ENCODE measurements around the gene ETV1.
"Not testable (repeated sequence)": the region's sequence is repeated elsewhere in the genome, so short reads cannot be mapped to it uniquely, and the experiment has no call there.

ETV1 gene

GRCh38 chr7:13933091-13933490, 56.4 kb downstream of the ETV1 start:
- DNase-seq (ENCODE audit: low read depth in 2 of 2, low spot score in 1 of 2), result no peak

GRCh38 chr7:13932131-13932530, 57.3 kb downstream of the ETV1 start:
- no peak for DNase-seq (ENCODE audit: low read depth in 2 of 2, low spot score in 1 of 2)

- DNase-seq (ENCODE audit: low read depth in 2 of 2, low spot score in 1 of 2), result no peak
Measured at GRCh38 chr7:13921062-13921461, 68.4 kb downstream of the ETV1 start.

GRCh38 chr7:13920053-13920697, 69.3 kb downstream of the ETV1 start:
- DNase-seq (ENCODE audit: low read depth in 2 of 2, low spot score in 1 of 2), result no peak

- not testable (repeated sequence) for DNase-seq (ENCODE audit: low read depth in 2 of 2, low spot score in 1 of 2)
Measured at GRCh38 chr7:13918333-13918732, 71.1 kb downstream of the ETV1 start.

GRCh38 chr7:13917103-13917502, 72.4 kb downstream of the ETV1 start:
- DNase-seq (ENCODE audit: low read depth in 2 of 2, low spot score in 1 of 2), result not testable (repeated sequence)

GRCh38 chr7:13915891-13916290, 73.6 kb downstream of the ETV1 start:
- DNase-seq (ENCODE audit: low read depth in 2 of 2, low spot score in 1 of 2), result no peak

- DNase-seq (ENCODE audit: low read depth in 2 of 2, low spot score in 1 of 2), result no peak
Measured at GRCh38 chr7:13912715-13913278, 76.7 kb downstream of the ETV1 start.

- no peak for DNase-seq (ENCODE audit: low read depth in 2 of 2, low spot score in 1 of 2)
Measured at GRCh38 chr7:13911909-13912308, 77.6 kb downstream of the ETV1 start.

GRCh38 chr7:13910805-13911551, 78.5 kb downstream of the ETV1 start:
- no peak for DNase-seq (ENCODE audit: low read depth in 2 of 2, low spot score in 1 of 2)

GRCh38 chr7:13908667-13909397, 80.6 kb downstream of the ETV1 start:
- DNase-seq (ENCODE audit: low read depth in 2 of 2, low spot score in 1 of 2), result peak in 1 of 2 donors; percentile 3

GRCh38 chr7:13907831-13908230, 81.6 kb downstream of the ETV1 start:
- DNase-seq (ENCODE audit: low read depth in 2 of 2, low spot score in 1 of 2), result no peak

GRCh38 chr7:13904689-13905088, 84.8 kb downstream of the ETV1 start:
- DNase-seq (ENCODE audit: low read depth in 2 of 2, low spot score in 1 of 2), result no peak

GRCh38 chr7:13904007-13904406, 85.5 kb downstream of the ETV1 start:
- DNase-seq (ENCODE audit: low read depth in 2 of 2, low spot score in 1 of 2), result no peak

- DNase-seq (ENCODE audit: low read depth in 2 of 2, low spot score in 1 of 2), result no peak
Measured at GRCh38 chr7:13901577-13901976, 87.9 kb downstream of the ETV1 start.

GRCh38 chr7:13898957-13899670, 90.4 kb downstream of the ETV1 start:
- no peak for DNase-seq (ENCODE audit: low read depth in 2 of 2, low spot score in 1 of 2)

GRCh38 chr7:13897819-13898218, 91.6 kb downstream of the ETV1 start:
- no peak for DNase-seq (ENCODE audit: low read depth in 2 of 2, low spot score in 1 of 2)

- no peak for DNase-seq (ENCODE audit: low read depth in 2 of 2, low spot score in 1 of 2)
Measured at GRCh38 chr7:13894954-13895353, 94.5 kb downstream of the ETV1 start.

GRCh38 chr7:13894377-13894776, 95.1 kb downstream of the ETV1 start:
- DNase-seq (ENCODE audit: low read depth in 2 of 2, low spot score in 1 of 2), result no peak

- no peak for DNase-seq (ENCODE audit: low read depth in 2 of 2, low spot score in 1 of 2)
Measured at GRCh38 chr7:13890793-13891192, 98.7 kb downstream of the ETV1 start.

- no peak for DNase-seq (ENCODE audit: low read depth in 2 of 2, low spot score in 1 of 2)
Measured at GRCh38 chr7:13886356-13886755, 103.1 kb downstream of the ETV1 start.

Data from stimulated activated CD8-positive, alpha-beta memory T cell treated with anti-CD3 and anti-CD28 coated beads, Interleukin-4, amount 100 ng/mL, for 1 hour (primary cell).